ENCODE results near the gene KCTD1. TPM values are rescaled to one million over a fixed set of nuclear protein-coding genes. Genes with fewer than 3 reads are reported as not detected.

The KCTD1 gene
- total RNA-seq, 4 donors from 2014 or later = 4.7 to 6.0 (median 5.2) TPM

DNA sequence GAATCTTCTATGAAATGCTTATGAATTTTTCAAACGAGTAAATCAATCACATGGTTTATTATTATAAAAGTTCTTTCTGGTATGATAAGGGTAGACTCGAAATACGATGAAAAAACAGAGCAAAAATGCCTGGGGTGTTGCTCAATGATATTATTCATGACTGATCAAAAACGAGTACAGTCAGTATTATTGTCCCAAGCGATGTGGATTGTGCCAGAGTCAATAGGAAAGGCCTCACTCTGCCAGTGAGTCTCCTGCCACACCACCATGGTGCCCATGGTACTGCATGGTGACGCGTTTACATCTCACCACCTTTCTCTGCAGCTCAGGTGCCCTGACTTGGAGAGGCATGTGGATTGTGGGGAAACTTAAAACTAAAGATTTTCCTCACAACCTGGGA, 58.5 kb downstream of the KCTD1 start:
- no peaks in the 10 kb centered on the region for H3K4me1 ChIP-seq
- intact Hi-C loops (cut with DNase I; ENCODE audit: low total_unique reads) = no loop called here
- TF ChIP-seq, protein P1, sequence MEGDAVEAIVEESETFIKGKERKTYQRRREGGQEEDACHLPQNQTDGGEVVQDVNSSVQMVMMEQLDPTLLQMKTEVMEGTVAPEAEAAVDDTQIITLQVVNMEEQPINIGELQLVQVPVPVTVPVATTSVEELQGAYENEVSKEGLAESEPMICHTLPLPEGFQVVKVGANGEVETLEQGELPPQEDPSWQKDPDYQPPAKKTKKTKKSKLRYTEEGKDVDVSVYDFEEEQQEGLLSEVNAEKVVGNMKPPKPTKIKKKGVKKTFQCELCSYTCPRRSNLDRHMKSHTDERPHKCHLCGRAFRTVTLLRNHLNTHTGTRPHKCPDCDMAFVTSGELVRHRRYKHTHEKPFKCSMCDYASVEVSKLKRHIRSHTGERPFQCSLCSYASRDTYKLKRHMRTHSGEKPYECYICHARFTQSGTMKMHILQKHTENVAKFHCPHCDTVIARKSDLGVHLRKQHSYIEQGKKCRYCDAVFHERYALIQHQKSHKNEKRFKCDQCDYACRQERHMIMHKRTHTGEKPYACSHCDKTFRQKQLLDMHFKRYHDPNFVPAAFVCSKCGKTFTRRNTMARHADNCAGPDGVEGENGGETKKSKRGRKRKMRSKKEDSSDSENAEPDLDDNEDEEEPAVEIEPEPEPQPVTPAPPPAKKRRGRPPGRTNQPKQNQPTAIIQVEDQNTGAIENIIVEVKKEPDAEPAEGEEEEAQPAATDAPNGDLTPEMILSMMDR (IDR thresholded peaks at IDR 0.05 in 4 of 5, conservative IDR thresholded peaks at IDR 0.05 in 1 of 5) = no peak
- no peak for TF ChIP-seq POLR2A (IDR thresholded peaks at IDR 0.05)
- H3K27me3 ChIP-seq = no peaks in the 10 kb centered on the region
- DNase-seq (no peak), ATAC-seq (no peak)
- no peaks in the 10 kb centered on the region for H3K36me3 ChIP-seq
- H3K9me3 ChIP-seq = no peaks in the 10 kb centered on the region
- in situ Hi-C loops (cut with MboI; ENCODE audit: low sequenced_read_pairs in 4 of 4) = no loop called here
- no peak overlapping the region for H3K4me3 ChIP-seq
- no peak overlapping the region for H3K27ac ChIP-seq

DNA sequence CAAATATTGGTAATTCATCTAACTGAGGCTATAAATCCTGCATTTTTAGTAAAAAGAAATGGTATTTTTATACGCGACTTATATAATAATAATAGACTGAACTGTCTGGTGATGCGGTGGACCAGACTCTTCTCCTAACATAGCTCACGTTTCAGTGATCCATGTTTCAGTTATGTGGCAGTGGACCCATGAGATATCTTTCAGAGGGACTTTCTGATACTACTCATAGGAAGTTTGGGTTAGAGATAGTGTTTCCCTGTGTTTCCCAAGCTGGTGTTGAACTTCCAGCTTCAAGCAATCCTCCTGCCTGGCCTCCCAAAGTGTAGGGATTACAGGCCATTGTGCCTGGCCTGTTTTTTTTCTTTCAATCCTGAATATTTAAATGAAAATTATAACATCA, 59.2 kb downstream of the KCTD1 start:
- ATAC-seq (no peak), DNase-seq (no peak)
- Histone ChIP-seq H3K27ac (no peak overlapping the region), H3K9me3 (no peaks in the 10 kb centered on the region), H3K4me3 (no peak overlapping the region), H3K27me3 (no peaks in the 10 kb centered on the region), H3K4me1 (no peaks in the 10 kb centered on the region), H3K36me3 (no peaks in the 10 kb centered on the region)
- intact Hi-C loops (cut with DNase I; ENCODE audit: low total_unique reads) (no loop called here), in situ Hi-C loops (cut with MboI; ENCODE audit: low sequenced_read_pairs in 4 of 4) (no loop called here)
- TF ChIP-seq POLR2A (IDR thresholded peaks at IDR 0.05) = no peak
- TF ChIP-seq, protein P1 (IDR thresholded peaks at IDR 0.05 in 4 of 5, conservative IDR thresholded peaks at IDR 0.05 in 1 of 5) = no peak

DNA sequence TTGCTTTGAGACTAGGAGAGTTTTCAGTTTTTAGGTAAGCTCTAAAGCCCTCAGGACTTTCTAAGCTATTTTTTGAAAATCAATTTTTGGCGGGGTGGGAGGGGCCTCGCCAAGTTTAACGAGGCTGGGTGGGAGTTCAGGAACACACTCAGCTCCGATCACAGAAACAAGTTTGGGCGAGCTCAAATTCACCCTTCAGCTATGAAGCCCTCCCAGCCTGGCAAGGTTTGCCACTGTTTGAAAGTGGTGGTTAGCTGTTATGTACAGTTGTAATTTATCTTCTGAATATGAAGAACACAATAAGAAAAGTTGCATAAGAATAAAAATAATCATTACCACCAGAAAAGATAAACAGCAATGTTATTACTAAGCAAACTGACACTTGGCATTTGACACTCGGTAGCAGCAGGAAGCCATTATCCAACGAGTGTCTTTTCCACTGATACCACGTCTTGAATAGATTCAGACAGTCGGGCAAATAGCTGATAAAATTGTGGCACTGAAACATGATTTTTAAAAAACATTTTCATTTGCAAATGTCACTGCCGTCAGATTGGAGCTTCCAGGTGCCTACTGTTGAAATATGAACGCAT, 59.8 kb downstream of the KCTD1 start:
- Histone ChIP-seq H3K27me3 (no peaks in the 10 kb centered on the region), H3K4me3 (no peak overlapping the region), H3K9me3 (no peaks in the 10 kb centered on the region), H3K27ac (no peak overlapping the region), H3K4me1 (no peaks in the 10 kb centered on the region), H3K36me3 (no peaks in the 10 kb centered on the region)
- DNase-seq = no peak
- in situ Hi-C loops (cut with MboI; ENCODE audit: low sequenced_read_pairs in 4 of 4) (no loop called here), intact Hi-C loops (cut with DNase I; ENCODE audit: low total_unique reads) (no loop called here)
- TF ChIP-seq, protein P1 (IDR thresholded peaks at IDR 0.05 in 4 of 5, conservative IDR thresholded peaks at IDR 0.05 in 1 of 5) = no peak
- TF ChIP-seq POLR2A (IDR thresholded peaks at IDR 0.05) = no peak
- no peak for ATAC-seq

DNA sequence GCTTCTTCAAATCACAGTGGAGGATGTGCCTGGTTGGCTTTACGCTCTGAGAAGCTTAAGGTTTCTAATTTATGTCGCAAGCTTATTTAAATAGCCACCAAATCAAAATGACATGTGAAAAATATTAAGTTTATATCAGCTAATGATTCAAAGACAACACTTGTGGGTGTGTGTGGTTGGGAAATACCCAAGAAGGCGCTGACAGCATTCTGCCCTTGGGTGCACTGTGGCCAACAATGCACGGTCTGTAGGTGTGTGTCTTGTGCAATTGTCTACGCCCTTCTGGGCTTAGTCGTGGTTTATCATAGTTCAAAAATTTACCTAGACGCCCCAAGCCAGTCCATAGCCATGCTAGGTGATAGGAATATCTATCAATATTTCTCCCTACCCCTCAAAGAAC, 60.9 kb downstream of the KCTD1 start:
- no peak for DNase-seq
- Histone ChIP-seq H3K4me1 (no peaks in the 10 kb centered on the region), H3K36me3 (no peaks in the 10 kb centered on the region), H3K4me3 (no peak overlapping the region), H3K27me3 (no peaks in the 10 kb centered on the region), H3K27ac (no peak overlapping the region), H3K9me3 (no peaks in the 10 kb centered on the region)
- no peak for ATAC-seq
- in situ Hi-C loops (cut with MboI; ENCODE audit: low sequenced_read_pairs in 4 of 4) (no loop called here), intact Hi-C loops (cut with DNase I; ENCODE audit: low total_unique reads) (no loop called here)
- TF ChIP-seq, protein P1 (IDR thresholded peaks at IDR 0.05 in 4 of 5, conservative IDR thresholded peaks at IDR 0.05 in 1 of 5) = no peak
- no peak for TF ChIP-seq POLR2A (IDR thresholded peaks at IDR 0.05)

DNA sequence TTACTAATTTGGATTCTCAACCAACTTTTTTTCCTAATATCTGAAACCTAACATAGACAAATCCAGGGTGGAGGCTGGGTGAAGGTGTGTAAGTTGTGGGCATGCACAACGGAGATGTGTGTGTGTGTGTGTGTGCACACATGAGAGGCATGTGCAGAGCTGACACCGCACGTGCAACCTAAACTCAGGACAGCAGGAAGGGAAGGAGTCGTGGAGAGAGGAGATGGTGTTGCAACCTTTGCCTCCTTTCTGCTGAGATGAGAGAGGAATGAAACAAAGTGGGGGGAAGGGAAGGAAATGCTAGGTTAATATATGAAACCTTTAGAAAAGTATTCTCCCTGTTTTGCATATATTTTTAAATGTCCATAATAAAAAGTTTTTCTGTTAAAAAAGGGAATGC, 64.7 kb downstream of the KCTD1 start:
- in situ Hi-C loops (cut with MboI; ENCODE audit: low sequenced_read_pairs in 4 of 4) = no loop called here
- TF ChIP-seq, protein P1 (IDR thresholded peaks at IDR 0.05 in 4 of 5, conservative IDR thresholded peaks at IDR 0.05 in 1 of 5) = no peak
- no peak for TF ChIP-seq POLR2A (IDR thresholded peaks at IDR 0.05)

More for the DNA sequence above, 64.7 kb downstream of the KCTD1 start:
- ATAC-seq = no peak
- DNase-seq = no peak
- H3K4me1 ChIP-seq = peaks cover 0 to under 1% of the 10 kb centered on the region in 2 donors
- H3K4me3 ChIP-seq = no peak overlapping the region
- H3K36me3 ChIP-seq = no peaks in the 10 kb centered on the region
- intact Hi-C loops (cut with DNase I; ENCODE audit: low total_unique reads) = no loop called here
- no peaks in the 10 kb centered on the region for H3K9me3 ChIP-seq
- H3K27me3 ChIP-seq = no peaks in the 10 kb centered on the region
- H3K27ac ChIP-seq = no peak overlapping the region
